NCI-H2029 (cell line): ENCODE results near the gene STX10.
"Not testable (repeated sequence)": the region's sequence is repeated elsewhere in the genome, so short reads cannot be mapped to it uniquely, and the experiment has no call there.

Source experiments
- DNase-seq: peaks from one replicate; lab custom pipeline; 2025; lab: John Stamatoyannopoulos, UW

The STX10 gene

DNA sequence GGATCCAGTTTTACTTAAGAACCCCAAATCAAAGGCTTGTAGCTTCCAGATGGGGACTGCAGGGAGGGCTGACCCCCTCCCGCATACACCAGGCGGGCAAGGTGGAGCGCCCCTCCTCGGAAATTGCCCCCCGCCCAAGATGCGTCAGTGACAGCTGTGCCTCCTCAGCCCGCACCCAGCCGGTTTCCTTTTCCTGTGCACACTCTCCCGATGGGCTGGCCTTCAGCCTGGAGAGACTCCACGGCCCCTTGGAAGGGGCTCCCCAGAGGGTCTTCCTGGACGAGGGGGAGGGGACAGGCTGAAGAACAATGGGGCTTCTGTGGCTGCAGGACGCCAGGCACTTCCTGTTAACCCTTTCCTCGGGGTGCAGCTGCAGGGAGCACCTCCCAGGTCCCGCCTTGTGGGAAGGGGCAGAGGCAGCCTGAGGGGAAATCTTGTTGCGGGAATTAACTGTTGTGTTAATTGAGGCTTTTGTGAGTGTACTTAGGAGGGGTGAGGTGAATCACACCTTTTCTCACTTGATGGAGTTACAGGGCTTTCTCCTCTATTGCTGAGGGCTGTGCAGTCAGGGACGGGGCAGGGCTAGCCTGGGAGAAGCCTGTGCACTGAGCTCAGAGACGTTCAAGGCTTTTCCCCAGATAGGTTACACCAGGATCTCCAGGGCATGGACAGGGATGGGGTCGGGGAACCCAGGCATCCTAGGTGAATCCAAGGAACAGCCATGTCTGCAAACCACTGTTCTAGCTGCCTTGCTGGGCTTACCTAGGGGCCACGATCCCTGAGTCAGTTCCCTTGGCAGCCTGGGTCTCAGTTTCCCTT lies 14.4 kb upstream of the STX10 start:
- no peak for DNase-seq

GRCh38 chr19:13163609-13164342 lies 13.6 kb upstream of the STX10 start:
- DNase-seq: no peak

- DNase-seq: peak; percentile 97
Measured at GRCh38 chr19:13162724-13163608, 12.8 kb upstream of the STX10 start.

DNA sequence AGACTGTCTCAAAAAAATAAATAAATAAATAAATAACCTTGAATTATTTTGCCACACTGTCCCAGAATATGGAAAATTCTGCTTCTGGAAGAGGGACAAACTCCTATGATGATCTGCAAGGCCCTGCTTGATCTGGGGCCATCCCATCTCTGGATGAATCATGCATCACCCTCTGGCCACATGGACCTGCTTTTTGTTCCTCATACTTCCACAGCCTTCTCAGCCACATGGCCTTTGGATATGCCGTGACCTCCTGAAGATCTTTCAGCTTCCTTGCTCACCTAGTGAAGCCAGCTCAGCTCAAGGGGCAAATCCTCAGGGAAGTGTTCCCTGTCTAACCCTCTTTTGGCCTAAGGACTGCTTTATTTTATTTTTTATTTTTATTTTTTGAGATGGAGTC lies 10.4 kb upstream of the STX10 start:
- no peak for DNase-seq

GRCh38 chr19:13159713-13160112 lies 9.5 kb upstream of the STX10 start:
- DNase-seq: no peak

- no peak for DNase-seq
Measured at GRCh38 chr19:13155472-13156359, 5.5 kb upstream of the STX10 start.

DNA sequence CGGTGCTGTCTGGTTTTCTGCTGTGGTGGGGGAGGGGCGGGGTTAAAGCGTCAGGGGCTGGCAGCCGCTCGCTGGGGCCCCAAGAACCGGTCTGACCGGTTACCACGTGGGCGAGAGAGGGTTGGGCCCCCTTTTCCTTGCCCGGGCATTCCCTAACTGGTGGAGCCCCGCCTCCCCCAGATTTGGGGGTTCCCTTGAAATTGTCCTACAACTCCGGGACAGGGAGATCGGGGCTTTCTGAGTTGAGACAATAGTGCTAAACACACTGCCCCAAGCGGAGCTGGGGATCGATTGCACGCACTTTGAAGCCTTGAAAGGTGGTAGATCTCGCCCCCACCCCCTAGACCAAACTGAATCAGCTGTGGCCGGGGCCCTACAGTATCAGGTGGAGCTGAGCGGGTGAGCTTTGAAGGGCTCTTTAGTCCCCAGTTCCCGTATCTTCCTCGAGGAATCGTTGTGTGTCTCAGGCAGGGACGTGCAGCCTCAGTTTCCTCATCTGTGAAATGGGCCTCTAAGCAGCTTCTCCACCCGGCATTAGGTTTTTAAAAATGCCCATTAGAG lies 4.8 kb upstream of the STX10 start:
- peak; percentile 74 for DNase-seq

GRCh38 chr19:13154241-13154778 lies 4.1 kb upstream of the STX10 start:
- DNase-seq: peak; percentile 48

DNA sequence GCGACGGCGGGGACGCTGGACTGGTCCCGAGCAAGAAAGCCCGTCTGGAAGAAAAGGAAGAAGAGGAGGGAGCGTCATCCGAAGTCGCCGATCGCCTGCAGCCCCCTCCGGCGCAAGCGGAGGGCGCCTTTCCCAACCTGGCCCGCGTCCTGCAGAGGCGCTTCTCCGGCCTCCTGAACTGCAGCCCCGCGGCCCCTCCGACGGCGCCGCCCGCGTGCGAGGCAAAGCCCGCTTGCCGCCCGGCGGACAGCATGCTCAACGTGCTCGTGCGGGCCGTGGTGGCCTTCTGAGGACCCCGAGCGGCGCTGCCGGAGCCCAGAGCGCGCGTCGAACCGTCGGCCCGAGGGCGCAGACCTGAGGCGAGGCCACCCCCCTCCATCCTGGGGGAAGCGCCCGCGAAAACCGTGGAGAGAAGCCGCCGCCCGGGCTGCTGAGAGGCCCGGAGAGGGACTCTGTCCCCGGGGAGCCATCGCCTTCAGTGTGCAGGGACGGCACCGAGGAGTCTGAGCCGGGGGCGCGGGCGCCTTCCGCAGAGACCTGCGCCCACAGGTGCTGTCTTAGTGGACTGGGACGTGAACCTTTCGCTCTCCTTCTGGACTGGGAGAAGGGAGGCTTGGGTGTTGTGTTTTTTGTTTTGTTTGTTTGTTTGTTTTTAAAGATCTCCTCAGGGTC lies 3.5 kb upstream of the STX10 start:
- no peak for DNase-seq

GRCh38 chr19:13152974-13153568 lies 2.9 kb upstream of the STX10 start:
- peak; percentile 92 for DNase-seq

DNA sequence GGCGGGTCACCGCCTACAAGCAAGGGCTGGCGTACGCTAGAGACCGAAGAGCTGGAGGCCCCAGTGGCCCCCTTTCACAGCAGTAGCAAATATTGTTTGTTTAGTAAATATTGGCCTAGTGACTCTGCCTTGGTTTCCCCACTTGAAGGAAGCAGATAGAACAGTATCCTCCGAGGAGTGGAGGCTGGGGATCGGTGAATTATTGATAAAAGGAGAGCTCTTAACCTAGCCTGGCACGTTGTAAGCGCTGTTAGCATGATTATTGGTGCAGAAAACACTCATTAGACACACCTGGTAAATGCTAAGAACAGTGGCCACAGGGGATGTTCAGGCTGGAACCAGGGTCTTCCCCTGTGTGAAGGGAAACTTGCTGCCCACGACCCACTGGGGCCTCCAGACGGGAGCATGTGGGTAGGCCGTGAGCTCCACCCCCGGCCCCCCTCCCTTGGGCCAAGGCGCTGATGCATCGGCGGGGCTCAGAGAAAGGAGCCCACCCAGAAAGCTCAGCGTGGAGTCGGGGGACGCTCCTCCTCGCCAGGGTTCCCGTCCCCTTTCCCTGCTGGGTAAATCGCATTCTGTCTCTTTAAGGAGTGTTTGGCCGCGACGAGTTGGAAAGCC lies 2.3 kb upstream of the STX10 start:
- DNase-seq: no peak

DNA sequence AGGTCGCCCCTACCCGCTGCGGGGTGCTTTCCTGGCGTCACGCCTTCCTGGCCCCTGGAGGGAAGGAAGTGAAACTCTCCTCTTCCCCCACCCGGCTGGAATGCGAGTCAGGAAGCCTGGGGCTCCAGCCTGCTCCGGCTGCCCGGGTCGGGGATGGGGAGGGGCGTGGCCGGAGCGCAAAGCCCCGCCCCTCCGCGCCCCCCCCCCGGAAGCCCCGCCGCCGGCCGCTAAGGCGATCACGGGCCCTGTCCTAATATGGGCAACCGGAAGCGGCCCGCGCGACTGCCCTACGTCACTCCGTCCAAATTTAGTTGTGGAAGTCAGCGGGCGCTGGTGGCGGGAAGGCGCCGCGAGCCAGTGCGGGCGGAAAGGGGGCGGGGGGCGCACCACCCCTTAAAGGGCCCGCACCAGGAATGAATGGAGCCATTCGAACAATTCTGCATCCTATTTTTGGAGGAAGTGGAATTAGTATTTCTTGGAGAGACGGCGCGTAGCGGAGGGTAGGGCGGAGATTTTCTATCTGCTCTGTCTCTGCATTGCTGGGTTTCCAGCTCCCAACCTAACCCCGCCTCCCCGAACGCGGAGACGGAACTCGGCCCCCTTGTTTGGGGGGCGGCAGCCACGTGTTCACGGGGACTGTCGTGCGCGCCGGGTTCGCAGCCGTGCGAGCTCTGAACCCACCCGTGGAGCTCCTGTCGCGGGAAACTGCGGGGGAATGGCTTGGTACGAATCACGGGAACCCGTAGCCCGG lies 1.6 kb upstream of the STX10 start:
- peak; percentile 96 for DNase-seq

DNA sequence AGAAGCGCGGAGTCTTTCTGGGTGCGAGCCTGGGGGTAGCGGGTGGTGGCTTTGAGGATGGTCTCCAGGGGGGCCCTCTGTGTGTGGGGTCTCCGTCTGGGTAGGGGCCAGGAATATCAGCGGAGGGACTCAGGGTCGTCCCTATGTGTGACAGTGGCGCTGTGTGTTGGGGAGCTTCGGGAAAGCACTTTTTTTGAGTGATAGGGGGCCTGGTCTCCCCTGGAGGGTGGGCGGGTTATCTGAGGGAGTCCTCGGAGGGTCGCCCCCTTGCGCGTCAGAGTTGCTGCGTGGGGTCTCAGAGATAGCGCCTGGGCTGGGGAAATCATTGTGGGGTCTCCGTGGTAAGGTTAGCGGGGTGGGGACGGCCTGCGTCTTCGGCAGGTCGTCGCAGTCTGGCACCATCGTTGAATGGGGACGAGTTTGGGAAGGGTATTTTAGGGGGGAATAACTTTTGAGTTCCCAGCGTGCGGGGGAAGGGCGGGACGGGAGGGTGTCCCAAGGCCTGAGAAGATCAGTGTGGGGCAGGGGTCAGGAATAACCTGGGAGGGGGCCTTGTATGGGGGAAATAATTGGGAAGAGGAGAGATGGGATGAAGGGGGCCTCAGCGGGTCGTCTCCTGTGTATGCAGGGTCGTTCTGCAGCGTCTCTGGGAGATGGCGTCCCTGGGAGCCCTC lies 893 bp upstream of the STX10 start:
- DNase-seq: no peak

- peak; percentile 49 for DNase-seq
Measured at GRCh38 chr19:13149628-13150186, 468 bp downstream of the STX10 start.

DNA sequence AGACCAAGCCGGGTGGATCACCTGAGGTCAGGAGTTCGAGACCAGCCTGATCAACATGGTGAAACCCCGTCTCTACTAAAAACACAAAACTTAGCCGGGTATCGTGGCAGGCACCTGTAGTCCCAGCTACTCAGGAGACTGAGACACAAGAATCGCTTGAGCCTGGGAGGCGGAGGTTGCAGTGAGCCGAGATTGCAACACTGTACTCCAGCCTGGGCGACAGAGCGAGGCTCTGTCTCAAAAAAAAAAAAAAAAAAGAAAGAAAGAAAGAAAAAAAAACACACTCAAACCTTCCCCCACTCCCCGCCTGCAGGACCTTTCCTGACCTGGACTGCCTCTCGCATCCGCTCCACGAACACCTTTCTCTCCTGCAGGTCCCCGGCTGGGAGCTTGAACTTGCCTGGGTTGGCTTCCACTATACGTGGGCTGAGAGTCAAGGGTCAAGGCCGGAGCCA lies 975 bp downstream of the STX10 start:
- DNase-seq: not testable (repeated sequence)

DNA sequence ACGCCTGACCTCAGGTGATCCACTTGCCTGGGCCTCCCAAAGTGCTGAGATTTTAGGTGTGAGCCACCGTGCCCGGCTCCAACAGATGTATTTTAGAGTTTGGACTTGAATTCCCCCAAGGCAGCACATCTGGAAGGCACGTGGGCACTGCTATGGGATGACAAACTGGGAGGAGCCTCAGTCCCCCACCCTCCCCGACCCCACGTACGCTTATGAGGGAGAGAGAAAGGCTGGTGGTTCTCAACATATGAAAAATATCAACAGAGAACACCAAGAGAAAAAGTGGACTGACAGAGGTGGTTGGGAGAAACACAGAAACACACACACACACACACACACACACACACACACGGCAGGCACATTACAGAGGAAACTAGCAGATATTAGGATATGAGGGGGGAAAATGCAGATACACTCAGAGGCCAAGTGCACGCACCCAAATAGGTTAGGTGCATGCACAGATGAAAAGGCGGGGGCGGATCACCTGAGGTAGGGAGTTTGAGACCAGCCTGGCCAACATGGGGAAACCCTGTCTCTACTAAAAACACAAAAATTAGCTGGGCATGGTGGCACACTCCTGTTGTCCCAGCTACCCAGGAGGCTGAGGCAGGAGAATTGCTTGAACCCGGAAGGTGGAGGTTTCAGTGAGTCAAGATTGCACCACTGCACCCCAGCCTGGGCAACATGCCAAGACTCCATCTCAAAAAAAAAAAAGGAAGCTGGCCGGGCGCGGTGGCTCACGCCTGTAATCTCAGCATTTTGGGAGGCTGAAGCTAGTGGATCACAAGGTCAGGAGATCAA lies 3.2 kb downstream of the STX10 start:
- no peak for DNase-seq
